Panc1 (cell line): Measurements from ENCODE around the gene PCIF1. TPM values are rescaled to one million over a fixed set of nuclear protein-coding genes. Genes with fewer than 3 reads are reported as not detected.

ENCODE experiments used
- ATAC-seq: fragments of 200-7000 bp; cut with Tn5 transposase; 2 replicates; pipeline ENCODE4 v1.9.1; 2020; ENCODE audit warnings: mild to moderate bottlenecking, moderate library complexity
- BruUV-seq: library from RNA; stranded (reverse); fragments of 400-500 nt; replicated peaks from 2 replicates; lab custom pipeline; 2021; lab: Mats Ljungman, UMichigan
- CTCF ChIA-PET: fragments of 300-600 bp; sonication (Branson Sonifier 250); formaldehyde crosslinking; loops from one replicate; lab custom pipeline; 2022; ENCODE audit warnings: antibody characterized with exemption; lab: Charles Lee
- POLR2A ChIA-PET: fragments of 300-600 bp; sonication (Branson Sonifier 250); formaldehyde crosslinking; loops from one replicate; lab custom pipeline; 2022; ENCODE audit warnings: antibody characterized with exemption; lab: Charles Lee
- DNase-seq: peaks from one replicate; pipeline ENCODE4 v3.0.0-alpha.2; 2010; ENCODE audit warnings: low read depth, low spot score
- H3K27ac ChIP-seq: 2 replicates; pipeline ENCODE4 v1.5.1; 2011; ENCODE audit warnings: mild to moderate bottlenecking, low read length, inconsistent platforms
- H3K27me3 ChIP-seq: fragments of 200-500 bp; sonication (Bioruptor generic); 2 replicates; pipeline ENCODE4 v1.6.0; 2014; ENCODE audit warnings: low read length, inconsistent platforms; ENCODE audit not compliant: control insufficient read depth, insufficient read depth
- H3K36me3 ChIP-seq: fragments of 200-500 bp; sonication (Bioruptor generic); 2 replicates; pipeline ENCODE4 v1.5.1; 2014; ENCODE audit warnings: inconsistent platforms, mild to moderate bottlenecking, low read length, moderate library complexity; ENCODE audit not compliant: control insufficient read depth, insufficient read depth
- H3K4me1 ChIP-seq: 2 replicates; pipeline ENCODE4 v1.5.1; 2011; ENCODE audit warnings: inconsistent platforms, mild to moderate bottlenecking, low read length, moderate library complexity; ENCODE audit not compliant: control insufficient read depth, insufficient read depth
- H3K4me3 ChIP-seq, 2 experiments: 2 replicates each; pipeline ENCODE4 v1.5.1; 2011 to 2012; ENCODE audit warnings: low read depth in 2 of 2, low read length in 2 of 2, mild to moderate bottlenecking in 2 of 2, inconsistent platforms in 1 of 2, moderate library complexity in 1 of 2
- H3K9me3 ChIP-seq: fragments of 200-500 bp; sonication (Bioruptor generic); 2 replicates; pipeline ENCODE4 v1.5.1; 2014; ENCODE audit warnings: low read depth, mild to moderate bottlenecking, inconsistent platforms, low read length, moderate library complexity; ENCODE audit not compliant: control insufficient read depth, insufficient read depth
- CTCF ChIP-seq: fragments of 450-650 bp; IDR thresholded peaks from 2 replicates; pipeline ENCODE4 v1.5.1; 2017; ENCODE audit warnings: mild to moderate bottlenecking
- POLR2AphosphoS5 ChIP-seq: IDR thresholded peaks from 2 replicates; pipeline ENCODE4 v1.6.1; 2012; ENCODE audit warnings: mild to moderate bottlenecking, low read depth, low read length, moderate library complexity
- REST ChIP-seq, 2 experiments: IDR thresholded peaks; 2 replicates each; pipeline ENCODE4 v1.6.1; 2011 to 2012; ENCODE audit warnings: low read depth in 2 of 2, control low read depth in 1 of 2, low read length in 1 of 2, mild to moderate bottlenecking in 1 of 2, moderate library complexity in 1 of 2; ENCODE audit not compliant: insufficient read depth in 1 of 2
- SIN3A ChIP-seq: IDR thresholded peaks from 2 replicates; pipeline ENCODE4 v1.6.1; 2012; ENCODE audit warnings: low read depth, mild to moderate bottlenecking, low read length, moderate library complexity, borderline replicate concordance; ENCODE audit not compliant: insufficient read depth
- TCF7L2 ChIP-seq: IDR thresholded peaks from 2 replicates; pipeline ENCODE4 v1.6.1; 2011; ENCODE audit warnings: mild to moderate bottlenecking, low read depth, low read length, inconsistent platforms
- in situ Hi-C: cut with HindIII; loops from 2 replicates; pipeline ENCODE4 v1.10.0; 2016; ENCODE audit warnings: low sequenced_read_pairs, low pct_unique_long_range_greater_than_20kb
- intact Hi-C: fragments of 100-400 bp; cut with micrococcal nuclease; formaldehyde crosslinking; loops from one replicate; pipeline ENCODE4 v1.10.0; 2022; ENCODE audit not compliant: unreplicated experiment
- total RNA-seq: library from RNA; stranded (reverse); gene quantifications from one replicate; pipeline ENCODE4 v1.2.1, GENCODE V29; 2021; ENCODE audit not compliant: unreplicated experiment

The PCIF1 gene
- total RNA-seq, 1 experiment from 2014 or later = 24.6 TPM

DNA sequence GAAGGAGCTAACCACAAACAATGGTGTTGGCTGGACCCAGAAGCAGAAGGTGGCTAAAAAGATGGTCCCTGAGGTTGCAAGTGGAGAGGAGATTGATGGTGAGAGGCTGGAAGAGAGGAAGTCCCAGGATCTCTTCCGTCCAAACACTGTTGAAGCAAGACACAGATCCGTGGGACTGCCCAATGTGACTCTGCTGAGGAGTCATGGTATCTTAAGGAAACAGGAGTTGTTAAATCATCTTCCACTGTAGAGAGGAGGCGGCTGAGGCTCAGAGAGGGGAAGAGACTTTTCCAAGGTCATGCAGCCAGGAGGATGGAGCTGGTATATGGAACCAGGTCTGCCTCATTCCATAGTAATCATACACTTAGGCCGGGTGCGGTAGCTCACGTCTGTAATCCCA, 41.6 kb downstream of the PCIF1 start:
- Histone ChIP-seq H3K36me3 (no peaks in the 10 kb centered on the region; the same call in 1 of the 2 replicates), H3K27ac (no peak overlapping the region), H3K4me3 (no peak overlapping the region), H3K9me3 (no peaks in the 10 kb centered on the region), H3K4me1 (peaks cover 7% of the 10 kb centered on the region), H3K27me3 (no peaks in the 10 kb centered on the region; the same call in 1 of the 2 replicates)
- no peak for DNase-seq
- POLR2A ChIA-PET = no interaction called here
- TF ChIP-seq SIN3A (no peak), POLR2AphosphoS5 (no peak)
- no peak for ATAC-seq
- BruUV-seq = no TSS peak
- CTCF ChIA-PET = no interaction called here
- intact Hi-C loops (no loop called here), in situ Hi-C loops (no loop called here)

DNA sequence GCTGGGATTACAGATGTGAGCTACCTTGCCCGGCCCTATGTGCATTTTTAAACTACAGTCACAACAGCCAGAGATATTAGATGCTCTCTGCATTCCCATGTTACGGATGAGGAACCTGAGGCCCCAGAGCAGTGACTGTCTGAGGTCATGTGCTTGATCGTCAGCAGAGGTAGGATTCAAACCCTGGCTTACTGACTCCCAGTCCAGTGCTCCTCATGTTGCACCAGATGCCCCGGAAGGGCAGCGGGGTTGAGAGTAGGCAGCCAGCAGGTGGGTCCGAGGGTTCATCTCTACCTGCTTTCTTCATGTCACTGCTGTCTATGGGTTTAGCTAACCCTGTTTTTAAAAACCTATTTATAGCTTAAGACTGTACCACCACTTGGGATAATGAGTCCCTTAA, 46.8 kb downstream of the PCIF1 start:
- Histone ChIP-seq H3K27me3 (no peaks in the 10 kb centered on the region; the same call in 1 of the 2 replicates), H3K4me3 (no peak overlapping the region), H3K27ac (no peak overlapping the region), H3K4me1 (peaks cover 2% of the 10 kb centered on the region; the same call in 1 of the 2 replicates), H3K9me3 (no peaks in the 10 kb centered on the region), H3K36me3 (no peaks in the 10 kb centered on the region)
- intact Hi-C loops = no loop called here
- in situ Hi-C loops = no loop called here
- no TSS peak for BruUV-seq
- TF ChIP-seq REST (IDR thresholded peaks at IDR 0.05; ENCODE audit: insufficient read depth in 1 of 2, low read depth in 2 of 2, low read length in 1 of 2) = no peak
- TF ChIP-seq SIN3A = no peak
- TF ChIP-seq CTCF = no peak
- TF ChIP-seq TCF7L2 = no peak
- no peak for TF ChIP-seq POLR2AphosphoS5
- POLR2A ChIA-PET = no interaction called here
- ATAC-seq (no peak), DNase-seq (no peak)
- CTCF ChIA-PET = interaction anchor here (1.6 kb wide), 1 partner anchor 11 kb away, joined by 3 read pairs; no protein-coding TSS in a partner anchor

GRCh38 chr20:45983279-45983743, 48.8 kb downstream of the PCIF1 start:
- in situ Hi-C loops = no loop called here

More at GRCh38 chr20:45983279-45983743, 48.8 kb downstream of the PCIF1 start:
- no peak for ATAC-seq
- no TSS peak for BruUV-seq
- intact Hi-C loops = no loop called here
- no peaks in the 10 kb centered on the region for H3K9me3 ChIP-seq
- TF ChIP-seq SIN3A = no peak
- no peak for TF ChIP-seq POLR2AphosphoS5
- TF ChIP-seq CTCF = no peak
- TF ChIP-seq REST (IDR thresholded peaks at IDR 0.05; ENCODE audit: insufficient read depth in 1 of 2, low read depth in 2 of 2, low read length in 1 of 2) = no peak
- no peak for TF ChIP-seq TCF7L2
- DNase-seq = no peak
- ChIA-PET POLR2A (no interaction called here), CTCF (no interaction called here)
- H3K4me1 ChIP-seq = peaks cover 2% of the 10 kb centered on the region; the same call in 1 of the 2 replicates
- no peak overlapping the region for H3K4me3 ChIP-seq
- no peaks in the 10 kb centered on the region; the same call in 1 of the 2 replicates for H3K27me3 ChIP-seq
- no peaks in the 10 kb centered on the region for H3K36me3 ChIP-seq
- no peak overlapping the region for H3K27ac ChIP-seq
